Gastrocnemius medialis (tissue), 4 donors: ENCODE measurements around the gene TMEM150A.

Source experiments
- CTCF ChIP-seq, 5 experiments: fragments of 450-650 bp in 3 of 5; fragments of 200-600 bp in 2 of 5; sonication (generic) in 2 of 5; IDR thresholded peaks in 4 of 5; conservative IDR thresholded peaks in 1 of 5; 1 replicate in 4 of 5; 2 replicates in 1 of 5; pipeline ENCODE4 v1.5.1; 2016 to 2019; ENCODE audit warnings: antibody characterized with exemption in 5 of 5, mild to moderate bottlenecking in 3 of 5, moderate library complexity in 3 of 5
- POLR2A ChIP-seq, 2 donors: fragments of 450-650 bp; IDR thresholded peaks; one replicate each; pipeline ENCODE4 v1.6.1; 2017; ENCODE audit warnings: antibody characterized with exemption in 2 of 2, mild to moderate bottlenecking in 2 of 2, moderate library complexity in 2 of 2

GRCh38 chr2:85582492-85582891 lies 20.0 kb downstream of the TMEM150A start:
- TF ChIP-seq CTCF (IDR thresholded peaks at IDR 0.05 in 4 of 5, conservative IDR thresholded peaks at IDR 0.05 in 1 of 5) (no peak), POLR2A (IDR thresholded peaks at IDR 0.05) (no peak)
